Measurements from ENCODE around the gene RAB6A.

DNA sequence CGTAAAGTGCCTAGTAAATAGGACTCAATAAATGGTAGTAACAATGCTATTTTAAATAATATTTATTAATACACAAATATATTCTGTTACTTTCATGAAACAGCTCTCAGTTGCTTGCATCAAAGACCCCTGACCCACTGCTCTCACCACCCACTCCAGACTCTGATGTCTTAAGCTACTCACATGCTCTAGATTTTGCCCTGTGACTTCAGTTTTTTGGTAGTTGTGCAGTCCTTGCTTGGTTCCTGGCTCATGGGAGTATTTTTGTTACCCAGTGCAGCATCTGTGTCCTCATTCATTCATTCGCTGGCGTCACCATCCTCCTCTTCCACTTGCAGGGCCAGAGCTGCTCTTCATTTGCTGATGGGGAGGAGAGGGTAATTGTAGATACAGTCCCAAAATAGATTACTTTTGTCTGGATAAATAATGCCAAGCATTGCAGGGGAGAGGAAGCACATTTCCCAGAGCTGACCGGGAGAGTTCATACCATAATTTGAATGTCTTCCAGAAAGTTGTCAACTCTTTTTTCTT is 39.5 kb upstream of the RAB6A start:
- TF ChIP-seq, protein P1, sequence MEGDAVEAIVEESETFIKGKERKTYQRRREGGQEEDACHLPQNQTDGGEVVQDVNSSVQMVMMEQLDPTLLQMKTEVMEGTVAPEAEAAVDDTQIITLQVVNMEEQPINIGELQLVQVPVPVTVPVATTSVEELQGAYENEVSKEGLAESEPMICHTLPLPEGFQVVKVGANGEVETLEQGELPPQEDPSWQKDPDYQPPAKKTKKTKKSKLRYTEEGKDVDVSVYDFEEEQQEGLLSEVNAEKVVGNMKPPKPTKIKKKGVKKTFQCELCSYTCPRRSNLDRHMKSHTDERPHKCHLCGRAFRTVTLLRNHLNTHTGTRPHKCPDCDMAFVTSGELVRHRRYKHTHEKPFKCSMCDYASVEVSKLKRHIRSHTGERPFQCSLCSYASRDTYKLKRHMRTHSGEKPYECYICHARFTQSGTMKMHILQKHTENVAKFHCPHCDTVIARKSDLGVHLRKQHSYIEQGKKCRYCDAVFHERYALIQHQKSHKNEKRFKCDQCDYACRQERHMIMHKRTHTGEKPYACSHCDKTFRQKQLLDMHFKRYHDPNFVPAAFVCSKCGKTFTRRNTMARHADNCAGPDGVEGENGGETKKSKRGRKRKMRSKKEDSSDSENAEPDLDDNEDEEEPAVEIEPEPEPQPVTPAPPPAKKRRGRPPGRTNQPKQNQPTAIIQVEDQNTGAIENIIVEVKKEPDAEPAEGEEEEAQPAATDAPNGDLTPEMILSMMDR (IDR thresholded peaks at IDR 0.05): no peak
- no peak for TF ChIP-seq POLR2A (IDR thresholded peaks at IDR 0.05)
